HG03095 (cell line): ENCODE results near the gene DOCK1.
"Not testable (repeated sequence)": the region's sequence is repeated elsewhere in the genome, so short reads cannot be mapped to it uniquely, and the experiment has no call there.

ENCODE experiments used
- ATAC-seq: cut with Tn5 transposase; IDR thresholded peaks from one replicate; pipeline ENCODE4 v1.9.1; 2021; ENCODE audit warnings: moderate library complexity; ENCODE audit not compliant: unreplicated experiment

DOCK1 gene

GRCh38 chr10:126904818-126905701 lies at the start of gene DOCK1:
Gene DOCK1, plus strand, starts transcription at chr10:126905428. Its CDS starts 90 bp downstream, at chr10:126905518.
- ATAC-seq, result no peak

- no peak for ATAC-seq
These were observed 47.9 kb upstream of the DOCK1 start for GRCh38 chr10:126857178-126857806.

GRCh38 chr10:126867567-126868365 lies 37.5 kb upstream of the DOCK1 start:
- no peak for ATAC-seq

- ATAC-seq, result no peak
These were observed 36.9 kb upstream of the DOCK1 start for GRCh38 chr10:126868371-126868770.

- ATAC-seq, result no peak
These were observed 33.1 kb upstream of the DOCK1 start for GRCh38 chr10:126872135-126872534.

- ATAC-seq, result no peak
These were observed 32.5 kb upstream of the DOCK1 start for GRCh38 chr10:126872768-126873167.

- ATAC-seq, result no peak
These were observed 28.8 kb upstream of the DOCK1 start for GRCh38 chr10:126876456-126876855.

- no peak for ATAC-seq
These were observed 27.8 kb upstream of the DOCK1 start for GRCh38 chr10:126877390-126877789.

GRCh38 chr10:126878594-126878993 lies 26.6 kb upstream of the DOCK1 start:
- no peak for ATAC-seq

GRCh38 chr10:126880926-126881325 lies 24.3 kb upstream of the DOCK1 start:
- ATAC-seq, result no peak

- ATAC-seq, result not testable (repeated sequence)
These were observed 23.2 kb upstream of the DOCK1 start for GRCh38 chr10:126882055-126882454.

GRCh38 chr10:126888436-126888835 lies 16.8 kb upstream of the DOCK1 start:
- not testable (repeated sequence) for ATAC-seq

GRCh38 chr10:126889421-126889820 lies 15.8 kb upstream of the DOCK1 start:
- no peak for ATAC-seq

GRCh38 chr10:126890797-126891196 lies 14.4 kb upstream of the DOCK1 start:
- ATAC-seq, result not testable (repeated sequence)

- ATAC-seq, result no peak
These were observed 12.7 kb upstream of the DOCK1 start for GRCh38 chr10:126892226-126893175.

- no peak for ATAC-seq
These were observed 12.0 kb upstream of the DOCK1 start for GRCh38 chr10:126893206-126893605.

GRCh38 chr10:126893841-126894240 lies 11.4 kb upstream of the DOCK1 start:
- ATAC-seq, result no peak

- ATAC-seq, result no peak
These were observed 9.9 kb upstream of the DOCK1 start for GRCh38 chr10:126895214-126895781.

GRCh38 chr10:126898460-126898859 lies 6.8 kb upstream of the DOCK1 start:
- ATAC-seq, result no peak

GRCh38 chr10:126899529-126899928 lies 5.7 kb upstream of the DOCK1 start:
- ATAC-seq, result not testable (repeated sequence)
